Uterus (tissue), 4 donors: ENCODE data around the gene STRBP. TPM values are rescaled to one million over a fixed set of nuclear protein-coding genes. Genes with fewer than 3 reads are reported as not detected.
"Not testable (repeated sequence)": the region's sequence is repeated elsewhere in the genome, so short reads cannot be mapped to it uniquely, and the experiment has no call there.

Source experiments
- DNase-seq, 2 donors: peaks; one replicate each; pipeline ENCODE4 v3.0.0-alpha.2; 2019 to 2020
- H3K27ac ChIP-seq, 2 donors: fragments of 200-600 bp; sonication (generic); 1 replicate in 1 of 2; 2 replicates in 1 of 2; pipeline ENCODE4 v1.5.1; 2016 to 2018
- H3K27me3 ChIP-seq, 2 donors: fragments of 200-600 bp; sonication (generic); one replicate each; pipeline ENCODE4 v1.5.1; 2018 to 2019; ENCODE audit warnings: control low read depth in 1 of 2
- H3K36me3 ChIP-seq, 2 donors: fragments of 200-600 bp; sonication (generic); one replicate each; pipeline ENCODE4 v1.5.1; 2019; ENCODE audit warnings: control low read depth in 1 of 2
- H3K4me1 ChIP-seq, 2 donors: fragments of 200-600 bp; sonication (generic); one replicate each; pipeline ENCODE4 v1.5.1; 2018 to 2019; ENCODE audit warnings: control low read depth in 1 of 2
- H3K4me3 ChIP-seq, 2 donors: fragments of 200-600 bp; sonication (generic); 1 replicate in 1 of 2; 2 replicates in 1 of 2; pipeline ENCODE4 v1.5.1; 2018 to 2019; ENCODE audit warnings: mild to moderate bottlenecking in 1 of 2
- H3K9me3 ChIP-seq, 2 donors: fragments of 200-600 bp; sonication (generic); one replicate each; pipeline ENCODE4 v1.5.1; 2019; ENCODE audit warnings: control low read depth in 1 of 2
- CTCF ChIP-seq, 4 experiments: fragments of 200-600 bp in 2 of 4; fragments of 450-650 bp in 2 of 4; sonication (generic) in 2 of 4; IDR thresholded peaks; one replicate each; pipeline ENCODE4 v1.5.1; 2016 to 2019; ENCODE audit warnings: antibody characterized with exemption in 4 of 4, mild to moderate bottlenecking in 2 of 4, moderate library complexity in 1 of 4
- POLR2A ChIP-seq, 2 donors: fragments of 450-650 bp; IDR thresholded peaks; one replicate each; pipeline ENCODE4 v1.6.1; 2016; ENCODE audit warnings: antibody characterized with exemption in 2 of 2, mild to moderate bottlenecking in 1 of 2, moderate library complexity in 1 of 2
- intact Hi-C: fragments of 100-400 bp; cut with DNase I; formaldehyde crosslinking; loops from one replicate; pipeline ENCODE4 v1.15.1; 2023; ENCODE audit warnings: low total_unique reads
- total RNA-seq, 4 donors: library from RNA; depleted of rRNA in 3 of 4; stranded (reverse); fragments of >200 nt in 3 of 4; gene quantifications; one replicate each; pipeline versions ENCODE4 v1.1.0 to v1.2.4, GENCODE V29; 2014 to 2023
- donor health status: DM: yes; HTN: yes; CAD: no.

Gene STRBP
- total RNA-seq, 4 donors from 2014 or later, result 3.3 to 28.2 (median 16.3) TPM

DNA sequence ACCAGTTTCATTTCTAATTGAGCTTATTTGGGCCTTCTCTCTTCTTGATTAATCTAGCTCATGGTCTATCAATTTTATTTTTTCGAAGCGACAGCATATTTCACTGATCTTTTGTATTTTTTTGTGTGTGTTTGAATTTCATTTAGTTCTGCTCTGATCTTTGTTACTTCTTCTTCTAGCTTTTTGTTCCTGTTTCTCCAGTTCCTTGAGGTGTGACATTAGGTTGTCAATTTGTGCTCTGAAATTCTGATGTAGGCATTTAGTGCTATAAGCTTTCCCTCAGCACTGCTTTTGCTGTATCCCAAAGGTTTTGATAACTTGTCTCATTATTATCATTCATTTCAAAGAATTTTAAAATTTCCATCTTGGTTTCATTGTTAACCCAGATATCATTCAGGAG, 67.3 kb downstream of the STRBP start:
- Histone ChIP-seq H3K27me3 (no peaks in the 10 kb centered on the region), H3K36me3 (no peaks in the 10 kb centered on the region), H3K27ac (no peak overlapping the region), H3K9me3 (no peaks in the 10 kb centered on the region), H3K4me3 (no peak overlapping the region), H3K4me1 (no peaks in the 10 kb centered on the region)
- intact Hi-C loops, result no loop called here
- no peak for DNase-seq
- TF ChIP-seq POLR2A (IDR thresholded peaks at IDR 0.05) (no peak), CTCF (IDR thresholded peaks at IDR 0.05) (no peak)

- H3K27ac ChIP-seq, intact Hi-C loops: not testable (repeated sequence)
Observed at GRCh38 chr9:123200469-123200868, 67.9 kb downstream of the STRBP start.

DNA sequence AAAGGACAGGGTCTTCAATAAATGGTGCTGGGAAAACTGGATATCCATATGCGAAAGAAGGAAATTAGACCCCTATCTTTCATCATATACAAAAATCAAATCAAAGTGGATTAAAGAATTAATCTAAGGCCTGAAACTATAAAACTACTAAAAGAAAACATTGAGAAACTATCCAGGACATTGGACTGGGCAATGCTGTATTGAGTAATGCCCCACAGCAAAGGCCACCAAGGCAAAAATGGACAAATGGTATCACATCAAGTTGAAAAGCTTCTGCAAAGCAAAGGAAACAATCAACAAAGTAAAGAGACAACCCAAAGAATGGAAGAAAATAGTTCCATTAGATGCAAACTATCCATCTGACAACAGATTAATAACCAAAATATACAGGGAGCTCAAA, 72.3 kb downstream of the STRBP start:
- no peak overlapping the region for H3K27ac ChIP-seq
- no peaks in the 10 kb centered on the region for H3K27me3 ChIP-seq
- no peaks in the 10 kb centered on the region for H3K4me1 ChIP-seq
- intact Hi-C loops, result no loop called here
- no peak for TF ChIP-seq CTCF (IDR thresholded peaks at IDR 0.05)
- no peak for TF ChIP-seq POLR2A (IDR thresholded peaks at IDR 0.05)
- DNase-seq, result no peak
- H3K9me3 ChIP-seq, result no peaks in the 10 kb centered on the region
- H3K36me3 ChIP-seq, result no peaks in the 10 kb centered on the region
- H3K4me3 ChIP-seq, result no peak overlapping the region

More at GRCh38 chr9:123200469-123200868, 67.9 kb downstream of the STRBP start:
- DNase-seq, H3K4me3 ChIP-seq, H3K4me1 ChIP-seq, H3K36me3 ChIP-seq, H3K9me3 ChIP-seq, H3K27me3 ChIP-seq: not testable (repeated sequence)

GRCh38 chr9:123194023-123194422, 74.4 kb downstream of the STRBP start:
- Histone ChIP-seq H3K27me3 (no peaks in the 10 kb centered on the region), H3K4me1 (no peaks in the 10 kb centered on the region), H3K36me3 (no peaks in the 10 kb centered on the region), H3K9me3 (no peaks in the 10 kb centered on the region), H3K27ac (no peak overlapping the region), H3K4me3 (no peak overlapping the region)
- no peak for DNase-seq
- intact Hi-C loops, result no loop called here
- TF ChIP-seq POLR2A (IDR thresholded peaks at IDR 0.05), result no peak
- no peak for TF ChIP-seq CTCF (IDR thresholded peaks at IDR 0.05)

DNA sequence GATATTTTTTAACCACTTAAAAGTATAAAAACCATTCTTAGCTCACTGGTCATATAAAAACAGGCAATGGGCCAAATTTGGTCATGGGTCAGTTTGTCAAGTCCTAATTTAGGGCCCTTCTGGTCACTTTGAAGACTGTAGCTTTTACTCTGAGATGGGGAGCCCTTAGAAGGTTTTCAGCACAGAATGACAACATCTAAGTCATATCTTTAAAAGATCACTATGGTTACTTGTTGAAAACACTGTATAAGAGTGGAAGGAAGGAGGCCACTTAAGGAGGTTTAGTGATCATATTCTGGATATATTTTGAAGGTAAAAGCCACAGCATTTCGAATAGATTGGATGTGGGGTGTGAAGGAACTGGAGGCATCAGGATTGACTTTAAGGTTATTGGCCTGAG, 76.7 kb downstream of the STRBP start:
- intact Hi-C loops, result no loop called here
- no peak for DNase-seq
- TF ChIP-seq POLR2A (IDR thresholded peaks at IDR 0.05) (no peak), CTCF (IDR thresholded peaks at IDR 0.05) (no peak)

GRCh38 chr9:123191260-123191659, 77.1 kb downstream of the STRBP start:
- no peak overlapping the region for H3K4me3 ChIP-seq
- intact Hi-C loops, result no loop called here
- DNase-seq, result no peak

More for the DNA sequence above, 76.7 kb downstream of the STRBP start:
- H3K9me3 ChIP-seq, result no peaks in the 10 kb centered on the region
- no peaks in the 10 kb centered on the region for H3K27me3 ChIP-seq
- H3K4me1 ChIP-seq, result no peaks in the 10 kb centered on the region
- no peaks in the 10 kb centered on the region for H3K36me3 ChIP-seq
- H3K4me3 ChIP-seq, result no peak overlapping the region
- no peak overlapping the region for H3K27ac ChIP-seq

More at GRCh38 chr9:123191260-123191659, 77.1 kb downstream of the STRBP start:
- TF ChIP-seq POLR2A (IDR thresholded peaks at IDR 0.05), result no peak
- TF ChIP-seq CTCF (IDR thresholded peaks at IDR 0.05), result no peak
- H3K9me3 ChIP-seq, result no peaks in the 10 kb centered on the region
- H3K4me1 ChIP-seq, result no peaks in the 10 kb centered on the region
- H3K27ac ChIP-seq, result no peak overlapping the region
- H3K36me3 ChIP-seq, result no peaks in the 10 kb centered on the region
- H3K27me3 ChIP-seq, result no peaks in the 10 kb centered on the region
